ENCODE data around the gene INO80.

Gene INO80

DNA sequence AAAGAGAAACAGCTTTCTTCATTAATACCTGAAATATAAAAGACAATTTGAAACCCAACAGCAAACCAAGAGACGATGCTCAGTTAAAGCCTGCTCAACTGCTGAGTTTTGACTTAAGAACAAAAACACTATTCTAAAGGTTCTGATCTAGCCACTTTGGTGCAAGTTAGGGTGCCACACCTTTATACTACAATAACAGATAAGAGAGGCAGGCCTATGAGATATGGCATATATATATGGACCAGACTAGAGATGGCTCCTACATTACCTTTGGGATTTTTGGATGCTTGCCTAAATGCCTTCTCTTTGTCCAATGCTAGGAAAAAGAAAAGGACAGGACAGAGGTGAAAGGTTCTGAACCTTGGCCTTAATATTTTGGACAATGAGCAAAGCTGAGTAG is 68.6 kb downstream of the INO80 start:
- DNase-seq (ENCODE audit: low read depth): no peak

DNA sequence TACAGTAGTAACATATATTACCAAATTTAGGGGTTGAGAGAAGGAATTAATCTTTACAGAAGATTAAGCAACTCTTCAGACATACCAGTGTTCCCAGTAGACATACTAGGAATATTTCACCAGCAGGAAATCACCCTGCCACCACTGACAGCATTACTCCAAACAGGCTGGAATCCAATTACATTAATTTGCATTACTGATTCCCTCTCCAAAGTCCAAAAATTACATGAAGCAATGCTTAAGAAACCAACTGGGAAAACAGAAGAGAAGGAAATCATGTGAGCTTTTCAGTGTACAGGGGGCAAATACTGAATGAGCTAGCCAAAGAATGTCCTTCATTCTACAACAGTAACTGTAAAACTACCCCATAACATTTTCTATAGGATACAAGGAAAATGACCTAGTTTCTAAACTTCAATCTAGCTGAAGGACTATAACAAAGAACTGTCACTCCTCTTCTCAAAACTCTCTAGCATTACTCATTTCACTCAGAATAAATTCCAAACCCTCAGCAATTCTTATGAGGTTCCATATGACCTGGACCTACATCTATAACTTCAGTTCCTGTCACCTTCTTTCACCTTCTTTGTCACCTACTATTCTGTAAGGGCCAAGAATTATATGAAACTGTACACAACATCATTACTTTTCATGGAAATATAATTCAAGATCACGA is 72.7 kb downstream of the INO80 start:
- DNase-seq (ENCODE audit: low read depth): no peak

GRCh38 chr15:41042851-41043250 is 73.2 kb downstream of the INO80 start:
- DNase-seq (ENCODE audit: low read depth): no peak

- no peak for DNase-seq (ENCODE audit: low read depth)
These were observed 77.0 kb downstream of the INO80 start for GRCh38 chr15:41039121-41039520.

- no peak for DNase-seq (ENCODE audit: low read depth)
These were observed 84.1 kb downstream of the INO80 start for GRCh38 chr15:41032079-41032328.

DNA sequence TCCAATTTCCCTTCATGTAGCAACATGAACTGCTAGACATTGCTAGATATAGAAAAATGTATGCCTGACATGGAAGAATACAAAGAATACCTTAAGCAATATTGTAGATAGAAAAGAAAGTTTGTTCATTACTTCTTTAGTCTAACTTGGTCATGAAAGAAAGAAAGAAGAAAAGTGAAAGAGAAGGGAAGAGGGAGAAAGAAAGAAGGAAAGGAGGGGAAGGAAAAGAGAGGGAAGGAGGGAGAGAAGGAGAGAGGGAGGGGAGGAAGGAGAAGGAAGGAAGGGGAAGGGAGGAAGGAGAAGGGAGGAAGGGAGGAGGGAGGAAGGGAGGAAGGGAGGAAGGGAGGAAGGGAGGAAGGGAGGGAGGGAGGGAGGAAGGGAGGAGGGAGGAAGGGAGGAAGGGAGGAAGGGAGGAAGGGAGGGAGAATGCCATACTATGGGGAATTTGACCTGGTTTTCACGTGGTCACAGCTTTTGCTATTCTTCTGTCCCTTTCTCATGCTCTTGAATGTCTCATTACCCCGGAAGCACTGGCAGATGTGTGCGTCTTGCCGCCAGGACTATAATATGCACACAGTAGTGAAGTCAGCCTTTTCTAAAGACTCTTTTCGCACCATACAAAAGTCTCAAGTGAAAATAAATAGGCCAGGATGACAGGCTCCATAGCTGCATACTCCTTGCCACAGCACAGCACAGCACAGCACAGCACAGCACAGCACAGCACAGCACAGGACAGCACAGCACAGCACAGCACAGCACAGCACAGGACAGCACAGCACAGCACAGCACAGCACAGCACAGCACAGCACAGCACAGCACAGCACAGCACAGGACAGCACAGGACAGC is 84.6 kb downstream of the INO80 start:
- no peak for DNase-seq (ENCODE audit: low read depth)

GRCh38 chr15:41028853-41029252 is 87.2 kb downstream of the INO80 start:
- no peak for DNase-seq (ENCODE audit: low read depth)

GRCh38 chr15:41025393-41025792 is 90.7 kb downstream of the INO80 start:
- DNase-seq (ENCODE audit: low read depth): no peak

DNA sequence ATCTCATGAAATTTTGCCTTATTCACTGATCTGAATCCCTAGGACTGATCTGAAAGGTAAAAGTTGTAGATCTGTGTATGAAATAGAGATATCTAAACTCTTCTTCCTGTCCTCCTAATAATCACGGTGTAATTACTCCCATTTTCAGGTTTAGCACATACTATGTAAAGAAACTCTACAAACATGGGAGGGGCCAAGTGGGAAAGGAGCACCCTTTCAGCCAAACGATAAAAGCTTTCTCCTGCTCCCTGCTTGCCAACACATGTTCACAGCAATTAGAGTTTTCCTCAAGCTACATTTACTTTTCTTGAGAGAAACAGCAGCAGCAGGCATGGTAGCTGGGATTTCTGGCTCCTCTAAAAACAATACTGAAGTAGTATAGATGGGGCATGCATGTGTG is 91.2 kb downstream of the INO80 start:
- DNase-seq (ENCODE audit: low read depth): no peak

- DNase-seq (ENCODE audit: low read depth): no peak
These were observed 91.9 kb downstream of the INO80 start for GRCh38 chr15:41024131-41024530.

DNA sequence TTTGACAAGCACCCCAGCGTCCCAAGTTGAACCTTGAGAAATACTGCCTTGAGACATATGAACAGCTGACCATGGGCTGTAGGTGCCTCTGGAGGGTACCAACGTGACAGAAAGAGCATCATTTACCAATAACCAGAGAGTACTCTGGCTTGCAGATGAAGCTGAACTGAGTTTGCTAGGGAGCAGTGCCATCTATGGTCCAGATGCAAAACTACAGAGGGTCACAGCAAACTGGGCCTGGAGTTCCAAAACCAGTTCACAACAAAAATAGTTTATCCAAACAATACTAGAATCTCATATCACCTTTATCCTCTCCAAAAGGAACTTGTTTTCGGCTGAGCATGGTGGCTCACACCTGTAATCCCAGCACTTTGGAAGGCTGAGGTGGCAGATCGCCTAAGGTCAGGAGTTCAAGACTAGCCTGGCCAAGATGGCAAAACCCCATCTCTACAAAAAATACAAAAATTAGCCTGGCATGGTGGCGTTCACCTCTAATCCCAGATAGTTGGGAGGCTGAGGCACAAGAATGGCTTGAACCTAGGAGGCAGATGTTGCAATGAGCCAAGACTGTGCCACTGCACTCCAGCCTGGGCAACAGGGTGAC is 93.5 kb downstream of the INO80 start:
- peak; percentile 2 for DNase-seq (ENCODE audit: low read depth)

DNA sequence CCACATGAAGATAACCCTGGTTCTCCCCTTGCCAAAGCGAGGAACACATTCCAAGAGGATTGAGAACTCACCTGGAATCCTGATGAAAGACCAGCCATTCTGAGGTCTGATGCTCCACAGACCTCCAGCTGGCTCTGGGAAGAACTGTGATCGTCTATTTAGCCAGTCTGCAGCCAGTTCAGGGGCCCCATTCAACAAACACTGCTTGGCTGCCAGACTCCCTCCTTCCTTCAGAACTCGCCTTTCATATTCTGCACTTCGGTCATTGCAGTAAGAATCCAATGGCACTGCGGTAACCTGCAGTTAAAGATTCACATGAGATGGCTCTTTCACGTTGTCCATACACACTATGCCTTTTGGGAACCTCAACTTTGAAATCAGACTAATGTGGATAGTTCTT is 95.3 kb downstream of the INO80 start:
- DNase-seq (ENCODE audit: low read depth): no peak

- DNase-seq (ENCODE audit: low read depth): no peak
These were observed 95.8 kb downstream of the INO80 start for GRCh38 chr15:41020311-41020710.

DNA sequence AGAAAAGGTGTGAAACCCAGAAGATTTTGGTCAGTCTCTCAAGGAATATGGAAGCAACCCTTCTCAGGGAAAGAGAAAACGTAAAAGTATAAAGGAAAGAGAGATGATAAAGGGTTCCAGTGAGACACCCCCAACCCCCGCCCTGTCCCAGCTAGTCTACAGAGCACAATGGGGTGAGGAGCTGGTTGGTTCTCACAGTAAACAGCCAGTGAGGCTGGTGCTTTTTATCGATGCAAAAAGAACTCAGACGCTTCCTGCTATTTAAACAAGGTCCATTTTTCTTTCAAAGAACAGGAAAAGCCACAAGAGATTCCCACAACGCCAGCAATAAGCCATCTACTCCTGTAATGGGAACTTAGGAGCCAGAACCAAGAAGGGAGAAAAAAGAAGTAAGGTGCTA is 96.9 kb downstream of the INO80 start:
- no peak for DNase-seq (ENCODE audit: low read depth)

GRCh38 chr15:41018534-41018933 is 97.5 kb downstream of the INO80 start:
- no peak for DNase-seq (ENCODE audit: low read depth)

DNA sequence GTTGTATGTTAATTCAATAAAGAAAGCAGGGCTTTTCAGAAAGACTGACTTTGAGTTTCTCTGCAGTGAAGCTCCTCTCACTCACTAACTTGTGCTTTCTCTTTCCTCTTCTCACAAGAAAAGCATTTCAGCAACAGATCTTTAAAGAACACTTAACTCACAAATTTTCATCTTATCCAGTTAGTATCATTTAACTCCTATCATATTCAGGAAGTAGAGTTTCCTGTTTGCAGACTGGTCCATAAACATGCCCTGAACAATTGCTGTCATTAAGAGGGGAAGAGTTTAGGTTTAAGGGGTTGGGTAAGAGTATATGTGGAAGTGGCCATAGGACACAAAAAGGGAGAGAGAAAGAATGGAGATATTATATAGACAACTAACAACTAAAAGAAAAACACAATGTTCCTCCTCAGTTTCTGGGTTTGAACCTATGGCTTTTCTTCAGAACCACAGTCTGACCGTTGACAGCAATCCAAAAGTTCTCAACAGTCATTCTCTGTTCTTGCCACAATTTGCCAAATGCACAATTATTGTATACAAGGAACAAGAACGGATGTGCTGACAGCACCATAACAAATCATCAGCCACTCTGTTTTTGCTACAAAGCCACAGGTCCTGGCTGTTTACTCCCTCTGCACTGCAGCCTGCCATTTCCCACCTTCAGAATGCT is 98.9 kb downstream of the INO80 start:
- no peak for DNase-seq (ENCODE audit: low read depth)

- DNase-seq (ENCODE audit: low read depth): no peak
These were observed 102.2 kb downstream of the INO80 start for GRCh38 chr15:41013691-41014414.

DNA sequence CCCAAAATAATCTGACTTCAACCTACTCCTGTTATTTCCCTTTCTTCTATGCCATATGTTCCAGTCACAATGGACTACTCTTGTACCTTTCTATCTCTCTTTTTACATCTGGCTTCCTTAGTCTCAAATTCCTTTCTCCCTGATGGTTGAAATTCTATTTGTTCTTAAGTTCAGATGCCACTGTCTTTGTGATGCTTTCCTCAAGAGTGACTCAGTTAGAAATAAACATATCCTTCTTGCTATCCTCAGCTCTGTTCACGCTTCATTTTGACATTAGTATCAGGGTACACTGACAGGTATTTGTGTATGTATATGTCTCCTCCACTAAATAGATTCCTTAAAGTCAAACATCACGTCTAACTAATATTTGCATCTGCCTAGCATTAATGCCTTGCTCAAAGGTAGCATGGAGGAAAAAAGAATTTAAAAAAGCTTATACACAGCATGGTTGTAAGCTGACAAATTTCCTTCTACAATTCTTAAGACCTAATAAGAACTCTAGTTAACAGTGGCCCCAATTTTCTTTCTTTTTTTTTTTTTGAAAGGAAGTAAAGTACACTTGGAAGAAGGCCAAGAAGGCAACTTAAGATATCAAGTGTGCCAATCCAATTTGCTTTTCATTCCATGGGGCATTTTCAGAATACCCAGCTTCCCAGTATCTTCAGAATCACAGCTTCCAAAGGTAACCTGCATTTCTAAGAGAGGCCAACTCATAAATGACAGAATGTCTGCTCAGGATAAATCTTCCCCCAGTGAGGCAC is 104.8 kb downstream of the INO80 start:
- no peak for DNase-seq (ENCODE audit: low read depth)

GRCh38 chr15:41010345-41010744 is 105.7 kb downstream of the INO80 start:
- no peak for DNase-seq (ENCODE audit: low read depth)

DNA sequence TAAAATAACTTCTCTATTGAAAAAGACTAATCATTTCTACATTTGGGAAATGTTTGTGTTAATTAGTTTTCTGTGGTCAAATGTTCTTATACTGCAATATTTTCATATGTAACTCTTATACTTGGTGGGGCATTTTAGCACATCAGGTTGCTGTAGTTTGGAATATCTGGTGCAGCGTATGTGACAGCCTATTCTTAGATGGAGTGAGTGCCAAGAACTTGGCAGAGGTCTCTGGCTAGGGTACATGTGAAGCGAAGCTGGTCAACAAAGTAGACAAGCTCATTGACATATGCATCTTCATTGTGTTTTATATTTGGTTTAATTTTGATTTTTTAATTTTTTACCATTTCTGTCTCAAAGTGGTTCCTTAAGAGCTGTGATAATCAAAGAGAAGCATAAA is 109.6 kb downstream of the INO80 start:
- DNase-seq (ENCODE audit: low read depth): no peak

- no peak for DNase-seq (ENCODE audit: low read depth)
These were observed 111.6 kb downstream of the INO80 start for GRCh38 chr15:41004490-41004889.
